Measurements from ENCODE around the gene TMEM201.

Gene TMEM201

DNA sequence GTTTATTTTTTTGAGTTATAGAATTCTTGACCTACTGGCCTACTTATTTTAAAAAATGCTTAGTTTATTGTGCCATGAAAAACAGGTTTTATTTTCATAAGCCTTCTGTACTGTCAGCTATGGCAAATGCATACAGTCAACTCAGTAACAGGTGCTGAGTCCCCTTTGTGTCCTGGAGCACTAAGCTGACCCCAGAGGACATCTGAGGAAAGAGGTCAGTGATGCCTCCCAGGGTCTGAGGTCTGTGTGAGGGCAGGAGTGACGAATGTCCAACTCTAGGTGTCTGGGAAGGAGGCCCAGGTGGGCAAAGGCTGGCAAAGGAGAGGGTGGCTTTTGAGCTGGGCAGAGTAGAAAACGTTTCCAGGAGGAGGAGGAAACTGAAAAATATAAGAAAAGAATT lies 7.8 kb upstream of the TMEM201 start:
- no peak for DNase-seq

DNA sequence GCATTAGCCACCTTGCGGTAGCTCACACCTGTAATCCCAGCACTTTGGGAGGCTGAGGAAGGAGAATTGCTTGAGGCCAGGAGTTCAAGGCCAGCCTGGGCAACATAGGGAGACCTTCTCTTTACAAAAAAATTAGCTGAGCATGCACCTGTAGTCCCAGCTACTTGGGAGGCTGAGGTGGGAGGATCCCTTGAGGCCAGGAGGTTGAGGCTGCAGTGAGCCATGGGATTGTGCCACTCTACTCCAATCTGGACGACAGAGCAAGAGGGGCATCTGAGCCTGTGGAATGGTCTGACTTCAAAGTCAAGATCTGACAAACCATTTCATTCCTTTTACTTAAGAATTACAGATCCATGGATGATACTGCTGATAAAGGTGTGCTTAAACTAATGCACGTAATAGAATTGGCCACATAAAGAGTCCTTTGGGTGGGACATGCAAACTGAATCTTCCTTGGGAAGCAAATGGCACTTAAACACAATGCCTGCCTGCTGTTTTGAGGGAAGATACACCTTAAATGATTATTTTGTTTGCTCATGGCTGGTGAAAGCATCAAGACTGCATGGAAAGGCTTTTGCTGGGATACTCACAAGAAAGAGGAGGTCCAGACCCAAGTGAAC lies 2.5 kb upstream of the TMEM201 start:
- no peak for DNase-seq

DNA sequence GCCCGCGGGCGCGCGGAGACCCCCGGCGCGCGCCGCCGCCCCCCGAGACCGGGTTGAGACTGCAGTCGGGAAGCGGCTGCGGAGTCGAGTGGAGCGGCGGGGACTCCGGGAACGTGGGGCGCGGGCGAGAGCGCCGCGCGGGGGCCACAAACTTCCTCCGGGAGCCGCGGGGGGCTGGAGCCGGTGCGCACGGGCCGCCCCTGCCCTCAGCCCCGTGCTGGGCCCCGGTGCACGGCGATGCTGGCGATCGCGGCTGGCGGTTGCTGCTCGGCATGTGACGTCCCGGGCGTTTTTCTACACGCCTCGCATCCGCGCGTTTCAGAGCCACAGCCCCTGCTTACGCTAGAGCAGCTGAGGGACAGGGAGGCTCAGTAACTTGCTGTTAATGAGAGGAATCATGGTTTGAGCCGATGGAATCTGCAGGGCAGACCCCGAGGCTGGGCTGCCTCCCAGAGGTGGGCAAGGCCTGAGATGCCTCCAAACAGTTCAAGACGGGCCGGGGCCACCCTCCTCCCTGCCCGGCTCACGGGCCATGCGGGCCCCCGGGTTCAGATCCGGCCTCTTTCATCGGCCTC lies 520 bp downstream of the TMEM201 start:
- DNase-seq, result peak in 1 of 2 experiments; percentile 15

DNA sequence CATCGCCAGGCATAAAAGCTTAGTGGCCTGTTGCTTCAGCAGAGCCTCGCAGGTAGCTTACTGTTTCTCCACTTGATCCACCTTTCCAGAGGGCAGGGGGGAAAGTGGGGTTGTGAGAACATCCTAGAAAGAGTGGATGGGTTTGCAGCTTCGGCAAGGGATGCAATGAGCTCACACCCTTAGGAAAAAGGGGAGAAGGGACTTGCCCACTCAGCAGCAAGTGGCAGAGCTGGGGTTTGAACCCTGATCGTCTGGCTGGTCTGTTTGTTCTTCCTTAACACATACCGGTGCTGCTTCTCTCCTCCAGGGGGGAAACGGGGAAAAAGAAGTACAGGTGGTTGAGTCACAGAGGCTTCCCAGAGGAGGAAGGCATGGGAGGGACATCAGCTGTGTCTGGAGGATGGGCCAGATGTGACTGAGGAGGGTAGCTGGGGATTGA lies 1.0 kb downstream of the TMEM201 start:
- DNase-seq, result no peak

DNA sequence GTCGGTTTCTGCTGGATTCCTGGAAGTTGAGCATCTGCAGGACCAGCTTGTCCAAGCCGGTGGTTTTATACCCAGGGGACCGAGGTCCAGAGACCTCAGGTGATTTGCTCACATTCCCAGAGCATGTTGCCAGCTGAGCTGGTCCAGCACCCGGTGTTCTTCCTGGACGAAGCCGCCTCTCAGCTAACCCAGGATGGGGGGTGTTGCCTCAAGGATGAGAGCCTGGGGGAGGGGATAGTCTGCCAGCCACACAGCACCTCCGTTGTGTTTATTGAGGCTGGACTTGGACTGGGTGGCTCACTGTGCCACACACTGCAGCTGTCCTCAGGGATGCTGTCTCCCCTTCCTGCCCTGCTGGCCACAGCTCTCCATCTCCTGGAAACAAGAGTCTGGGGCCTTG lies 1.5 kb downstream of the TMEM201 start:
- no peak for DNase-seq

DNA sequence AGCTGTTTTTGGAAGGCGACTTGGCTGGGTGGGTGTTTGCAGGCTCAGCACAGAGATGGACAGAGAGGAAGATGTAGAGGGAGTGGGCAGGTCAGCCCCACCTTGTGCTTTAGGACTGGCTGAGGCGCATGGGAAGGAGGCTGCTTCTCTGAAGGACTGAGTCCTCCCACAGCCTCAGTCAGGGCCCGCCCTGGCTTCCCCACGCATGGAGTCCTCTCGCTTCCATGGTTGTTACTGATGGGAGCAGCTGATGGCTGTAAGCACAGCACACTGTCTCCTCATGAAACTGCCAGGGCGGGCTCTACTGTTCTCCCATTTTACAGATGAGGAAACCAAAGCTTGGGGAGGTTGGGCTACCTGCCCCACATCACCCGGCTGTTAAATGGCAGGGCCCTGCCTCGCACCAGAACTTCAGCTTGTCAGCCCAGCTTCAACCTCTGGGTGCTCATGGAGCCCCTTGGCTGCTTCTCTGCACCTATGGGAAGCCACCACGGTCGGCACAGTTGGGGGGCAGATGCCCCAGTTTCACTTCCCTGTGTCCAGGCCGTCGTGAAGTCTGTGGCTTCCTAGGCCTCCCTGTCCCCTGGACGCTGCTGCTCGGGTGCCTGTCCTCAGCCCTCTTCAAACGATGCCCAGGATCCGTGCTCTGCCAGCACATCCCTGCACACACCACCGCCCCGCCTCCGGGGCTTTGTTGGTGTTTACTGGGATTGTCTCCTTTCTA lies 2.4 kb downstream of the TMEM201 start:
- DNase-seq, result no peak

DNA sequence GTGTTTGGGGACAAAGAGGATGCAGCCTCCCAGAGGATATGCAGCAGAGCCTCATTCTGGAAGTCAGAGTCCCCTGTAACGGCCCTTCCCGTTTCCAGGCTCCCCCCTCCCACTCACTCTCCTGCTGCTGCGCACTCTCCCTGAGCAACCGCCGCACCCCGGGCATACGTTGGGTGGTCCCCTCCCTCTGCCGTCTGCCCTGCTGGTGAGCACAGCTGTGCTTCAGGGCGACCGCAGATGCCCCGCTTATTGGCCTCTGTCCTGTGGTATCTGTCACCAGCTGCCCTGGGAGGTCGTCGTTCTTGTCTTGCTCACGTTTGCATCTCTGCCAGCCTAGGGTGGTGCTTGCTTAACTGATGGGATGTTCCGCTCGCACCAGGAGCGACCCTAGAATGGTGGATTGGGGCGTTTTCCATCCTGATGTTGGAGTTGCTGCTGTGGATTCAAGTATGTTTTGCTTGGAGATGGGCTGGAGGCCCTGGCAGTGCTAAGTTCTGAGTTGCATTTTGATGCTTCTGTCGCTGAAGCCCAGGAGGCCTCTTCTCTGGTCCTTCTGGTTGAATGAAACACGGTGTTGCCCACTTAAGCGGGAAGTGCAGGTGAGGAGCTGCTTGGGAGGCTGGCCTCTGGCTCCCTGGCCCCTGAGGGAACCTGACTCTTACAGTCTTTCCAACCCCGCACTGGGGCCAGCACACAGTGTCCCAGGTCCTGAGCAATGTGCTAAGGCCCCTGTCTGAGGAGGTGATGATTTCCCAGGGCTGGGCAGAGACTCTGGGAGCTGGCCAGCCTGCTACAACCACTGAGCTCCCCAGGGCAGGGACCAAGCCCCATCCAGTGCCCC lies 3.2 kb downstream of the TMEM201 start:
- DNase-seq, result no peak

DNA sequence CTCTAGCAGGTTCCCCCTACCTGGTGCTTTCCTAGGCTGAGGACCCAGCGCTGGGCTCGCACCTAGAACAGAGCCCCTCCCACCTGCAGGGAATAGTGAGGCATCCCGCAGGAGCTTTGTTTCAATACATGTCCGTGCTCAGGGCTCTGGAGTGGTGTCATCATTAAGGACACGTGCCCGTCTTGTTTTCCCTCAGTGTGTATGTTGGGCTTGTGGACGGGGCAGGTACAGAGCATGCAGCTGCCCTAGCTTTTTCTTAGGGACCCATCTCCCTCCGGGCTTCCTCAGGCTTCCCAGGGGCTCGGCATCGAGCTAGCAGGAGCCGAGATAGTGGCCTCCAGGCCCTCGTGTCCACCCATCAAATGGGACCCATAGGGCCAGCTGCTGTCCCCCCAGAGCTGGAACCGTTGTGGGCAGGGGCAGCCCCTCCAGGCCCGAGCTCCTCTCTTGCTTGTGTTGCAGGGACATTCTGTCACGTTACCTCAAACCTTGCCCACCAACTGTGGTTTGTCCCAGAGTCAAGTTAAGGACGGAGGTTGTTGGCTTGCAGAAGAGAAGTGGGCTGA lies 3.9 kb downstream of the TMEM201 start:
- DNase-seq, result no peak

DNA sequence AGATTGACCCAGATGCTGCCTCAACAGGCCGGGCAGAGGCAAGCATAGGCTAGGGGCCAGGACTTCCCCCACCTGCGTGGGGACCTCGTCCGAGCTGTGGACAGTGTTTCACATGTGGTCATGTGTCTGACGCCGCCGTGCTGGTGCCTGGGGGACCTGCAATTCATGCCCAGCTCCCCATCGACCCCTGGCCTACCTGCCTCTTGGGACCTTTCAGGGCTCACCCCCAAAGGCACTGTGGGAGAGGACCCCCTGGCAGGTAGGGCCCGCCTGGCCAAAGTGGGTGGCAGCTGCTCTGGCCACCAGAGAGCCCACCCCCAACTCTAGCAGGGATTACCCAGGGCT lies 4.4 kb downstream of the TMEM201 start:
- DNase-seq, result no peak

DNA sequence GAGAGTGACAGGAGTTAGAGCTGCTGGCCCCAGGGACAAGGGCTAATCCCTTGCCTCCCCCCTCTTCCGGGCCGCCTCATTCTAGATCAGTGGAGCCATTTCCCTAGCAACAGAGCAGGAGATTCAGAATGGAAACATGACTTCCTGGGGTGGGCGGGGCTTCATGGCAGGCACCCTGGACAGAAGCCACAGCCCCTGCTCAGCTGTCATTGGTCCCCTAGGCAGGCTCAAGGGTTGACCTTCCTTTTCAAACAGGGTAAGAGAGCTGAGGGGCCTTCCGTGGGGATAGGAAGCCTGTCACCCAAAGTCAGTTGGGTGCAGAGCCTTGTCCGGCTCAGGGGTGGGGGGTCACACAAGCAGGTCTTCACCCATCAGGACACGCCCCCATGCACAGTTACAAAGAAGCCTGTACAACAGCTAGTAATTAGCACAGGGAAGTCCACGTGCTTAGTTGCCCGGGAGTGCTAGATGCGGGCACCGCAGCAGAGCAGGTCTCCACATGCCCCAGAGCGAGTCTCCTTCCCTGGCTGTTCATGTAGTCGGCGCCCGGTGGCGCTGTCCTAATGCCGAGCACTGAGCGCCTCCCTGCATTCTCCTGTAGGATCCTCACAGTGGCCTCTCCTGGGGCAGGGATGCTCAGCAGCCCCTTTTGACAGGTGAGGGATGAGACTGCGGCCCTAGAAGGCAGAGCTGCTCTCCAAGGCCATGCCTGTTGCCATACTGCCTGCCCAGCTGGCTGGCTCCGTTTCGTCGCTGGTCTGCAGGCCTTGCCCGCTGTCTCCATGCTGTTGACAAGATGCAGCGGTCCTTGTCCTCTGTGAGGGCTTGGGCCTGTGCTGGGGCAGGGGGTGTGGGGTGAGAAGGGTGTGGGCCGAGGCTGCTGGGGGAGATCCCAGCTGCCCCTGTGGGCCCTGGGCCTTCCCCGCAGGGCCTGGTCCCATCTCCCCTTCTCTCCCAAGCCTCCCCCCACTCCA lies 5.1 kb downstream of the TMEM201 start:
- DNase-seq, result peak; percentile 62 to 85

DNA sequence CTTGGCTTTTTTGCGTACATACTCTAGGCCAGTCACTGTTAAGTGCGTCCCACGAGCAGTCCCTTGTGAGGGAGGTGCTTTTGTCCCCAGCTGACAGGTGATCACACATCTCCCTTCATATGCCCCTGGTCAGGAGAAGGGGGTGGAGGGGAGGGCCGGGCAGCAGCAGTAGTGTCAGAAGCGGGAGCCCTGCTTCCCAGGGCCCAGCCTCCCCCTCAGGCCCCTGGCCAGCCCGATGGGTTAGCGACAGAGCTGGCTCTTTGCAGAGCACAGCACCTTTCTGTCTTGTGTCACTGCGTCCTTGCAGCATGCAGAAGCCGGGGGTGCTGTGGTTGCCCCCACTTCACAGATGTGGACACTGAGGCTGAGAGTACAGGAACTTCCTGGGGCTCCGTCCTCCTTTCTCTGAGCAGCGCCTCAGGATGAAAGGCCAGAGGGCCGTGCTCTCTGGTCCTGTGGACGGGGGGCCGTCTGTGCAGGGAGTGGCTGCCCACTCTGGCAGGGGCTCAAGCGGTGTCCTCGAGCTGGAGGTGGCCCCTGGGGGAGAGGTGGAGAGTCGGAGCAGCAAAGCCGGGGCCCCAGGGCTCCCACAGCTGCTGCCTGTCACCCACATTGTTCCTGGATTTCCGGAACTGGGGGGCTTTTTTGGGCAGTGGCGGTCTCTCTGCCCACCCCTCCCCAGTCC lies 5.9 kb downstream of the TMEM201 start:
- DNase-seq, result no peak

DNA sequence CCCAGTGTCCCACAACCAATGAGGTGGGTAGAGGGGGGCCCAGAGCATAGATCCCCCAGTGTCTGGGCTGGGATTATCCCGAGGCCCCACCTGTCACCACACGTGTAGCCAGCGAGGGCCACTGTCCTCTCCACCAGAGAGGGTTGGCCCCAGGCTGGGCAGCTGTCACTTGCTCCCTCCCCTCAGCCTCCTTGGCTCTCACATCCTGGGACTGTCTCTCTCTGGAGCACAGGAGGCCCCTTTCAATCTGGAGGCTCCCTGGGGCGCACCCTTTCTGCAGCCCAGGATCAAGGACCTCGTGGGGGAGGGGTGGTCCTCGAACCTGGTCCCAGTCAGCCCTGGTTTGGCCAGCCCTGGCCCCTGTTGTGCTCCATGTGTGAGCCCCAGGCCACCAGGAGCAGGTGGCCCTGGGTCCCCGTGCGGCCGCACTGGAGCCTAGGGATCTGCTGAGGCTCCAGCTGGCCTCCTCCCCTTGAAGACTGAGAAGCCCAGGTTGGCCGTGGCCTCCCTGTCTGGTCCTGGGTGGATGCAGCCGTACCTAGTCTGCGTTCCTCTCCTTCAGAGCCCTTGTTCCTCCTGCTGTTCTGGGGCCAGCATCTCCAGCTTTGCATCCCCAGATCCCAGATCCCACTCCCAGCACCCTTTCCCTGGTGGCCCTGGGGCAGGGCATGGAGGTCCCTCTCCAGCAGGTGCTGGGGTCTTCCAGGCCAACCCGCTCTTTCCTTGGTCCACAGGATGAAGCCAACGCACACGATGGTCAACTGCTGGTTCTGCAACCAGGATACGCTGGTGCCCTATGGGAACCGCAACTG lies 6.7 kb downstream of the TMEM201 start:
- DNase-seq, result no peak

DNA sequence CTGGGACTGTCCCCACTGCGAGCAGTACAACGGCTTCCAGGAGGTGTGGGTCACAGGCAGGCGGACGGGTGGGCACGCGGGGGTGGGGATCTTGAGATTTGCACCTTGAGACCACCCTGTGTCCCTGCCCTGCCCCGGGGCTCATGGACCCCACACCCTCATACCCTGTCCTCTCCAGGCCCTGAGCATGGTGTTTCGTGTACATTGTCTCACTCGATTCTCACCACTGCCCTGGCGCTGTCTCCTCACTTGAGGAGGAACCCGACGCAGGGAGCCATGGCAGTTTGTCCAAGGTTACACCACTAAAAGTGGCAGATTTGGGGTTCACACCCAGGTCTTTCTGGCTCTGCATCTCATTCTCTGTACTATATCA lies 7.2 kb downstream of the TMEM201 start:
- DNase-seq, result no peak

DNA sequence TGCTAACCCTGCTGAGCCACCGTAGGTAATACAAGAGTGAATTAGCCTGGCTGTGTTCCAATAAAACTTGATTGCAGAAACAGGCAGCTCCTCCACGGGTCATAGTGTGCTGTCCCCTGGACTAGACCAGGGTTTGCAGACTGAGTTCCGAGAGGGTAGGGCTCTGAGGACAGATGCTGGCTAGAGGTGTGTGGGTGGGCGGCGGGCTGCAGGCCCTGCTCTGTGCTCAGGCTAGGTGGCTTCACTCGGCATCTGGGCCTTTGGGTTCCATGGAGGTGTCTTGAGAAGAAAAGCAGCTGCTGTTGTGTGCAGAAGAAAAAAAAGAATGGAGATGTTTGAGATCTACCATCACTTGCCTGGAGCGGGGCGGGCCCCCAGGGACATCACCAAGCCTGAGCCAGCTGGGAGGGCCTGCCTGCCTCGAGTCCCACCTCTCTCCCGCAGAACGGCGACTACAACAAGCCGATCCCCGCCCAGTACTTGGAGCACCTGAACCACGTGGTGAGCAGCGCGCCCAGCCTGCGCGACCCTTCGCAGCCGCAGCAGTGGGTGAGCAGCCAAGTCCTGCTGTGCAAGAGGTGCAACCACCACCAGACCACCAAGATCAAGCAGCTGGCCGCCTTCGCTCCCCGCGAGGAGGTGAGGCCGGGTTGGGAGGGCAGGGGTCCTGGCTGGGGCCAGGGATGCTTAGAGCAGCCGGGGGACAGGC lies 7.9 kb downstream of the TMEM201 start:
- no peak for DNase-seq

DNA sequence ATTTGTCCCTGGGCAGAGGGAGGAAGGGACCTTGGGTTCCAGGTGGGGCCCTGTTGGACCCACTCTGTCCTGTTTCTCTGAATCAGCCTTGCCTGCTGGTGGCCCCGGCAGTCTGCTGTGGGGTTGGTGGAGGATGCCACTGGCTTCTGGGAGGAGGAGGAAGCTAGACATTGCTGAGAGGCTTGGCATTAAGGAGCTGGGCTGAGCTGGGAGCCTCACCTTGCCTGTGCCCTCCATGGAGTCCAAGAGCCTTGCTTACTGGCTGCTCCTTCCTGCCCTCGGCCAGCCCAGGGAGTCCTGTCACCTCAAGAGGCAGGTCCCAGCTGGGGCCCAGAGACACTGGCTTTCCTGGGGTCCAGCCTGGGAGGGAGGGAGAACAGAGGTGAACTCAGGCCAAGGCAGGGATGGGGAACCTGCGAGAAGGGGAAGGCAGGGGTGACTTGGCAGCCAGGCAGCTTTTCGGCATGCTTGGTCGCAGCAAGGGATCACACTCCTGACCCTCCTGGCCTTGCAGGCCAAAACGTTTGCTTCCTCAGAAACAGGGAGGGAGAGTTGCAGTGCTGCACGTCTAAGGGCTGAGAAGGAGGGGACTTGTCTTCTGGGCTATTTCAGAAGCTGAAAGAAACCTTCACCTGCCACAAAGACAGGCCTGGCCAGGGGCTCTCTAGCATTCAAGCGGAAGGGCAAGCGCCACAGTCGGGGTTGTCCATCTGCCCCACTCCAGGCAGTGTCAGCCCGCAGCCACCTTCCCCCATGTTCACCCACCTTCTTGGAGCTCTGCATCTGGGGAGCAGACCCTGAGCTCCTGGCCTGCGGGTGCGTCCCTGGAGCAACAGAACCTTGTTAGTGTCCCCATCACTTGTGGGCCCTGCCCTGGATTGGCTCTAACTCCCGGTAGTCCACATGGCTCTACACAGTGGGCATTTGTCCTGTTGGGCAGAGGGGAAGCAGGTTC lies 8.9 kb downstream of the TMEM201 start:
- no peak for DNase-seq

DNA sequence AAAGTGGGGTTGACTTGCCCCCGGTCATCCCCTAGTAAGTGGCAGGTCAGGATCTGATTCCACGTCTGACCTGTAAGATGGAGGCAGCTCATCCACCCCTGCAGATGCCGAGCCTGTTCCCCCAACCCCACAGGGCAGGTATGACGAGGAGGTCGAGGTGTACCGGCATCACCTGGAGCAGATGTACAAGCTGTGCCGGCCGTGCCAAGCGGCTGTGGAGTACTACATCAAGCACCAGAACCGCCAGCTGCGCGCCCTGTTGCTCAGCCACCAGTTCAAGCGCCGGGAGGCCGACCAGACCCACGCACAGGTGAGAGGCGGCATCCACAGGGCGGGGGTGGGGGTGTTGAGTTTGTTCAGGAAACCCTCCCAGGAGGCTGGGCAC lies 9.6 kb downstream of the TMEM201 start:
- DNase-seq, result no peak

DNA sequence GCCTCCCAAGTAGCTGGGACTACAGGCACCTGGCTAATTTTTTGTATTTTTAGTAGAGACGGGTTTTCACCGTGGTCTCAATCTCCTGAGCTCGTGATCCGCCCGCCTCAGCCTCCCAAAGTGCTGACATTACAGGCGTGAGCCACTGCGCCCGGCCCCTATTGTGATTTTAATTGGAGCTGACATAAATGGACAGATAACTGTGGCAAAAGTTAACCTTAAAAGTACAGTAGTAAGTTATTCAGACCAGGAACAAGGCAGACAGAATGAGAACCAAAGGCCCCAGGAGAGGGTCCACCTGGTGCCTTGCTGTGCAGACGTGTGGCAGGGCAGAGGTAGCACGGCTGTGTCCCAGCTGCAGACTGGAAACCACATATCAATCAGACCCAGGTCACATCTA lies 11.0 kb downstream of the TMEM201 start:
- DNase-seq, result no peak
